NCI-H446 treated with DMSO at 0.1 percent for 48 hours (cell line): ENCODE measurements around the gene TMEM214.

Experiments
- DNase-seq: peaks from one replicate; lab custom pipeline; 2025; lab: John Stamatoyannopoulos, UW

The TMEM214 gene

GRCh38 chr2:27085062-27085672, 52.4 kb downstream of the TMEM214 start:
- no peak for DNase-seq

- DNase-seq, result no peak
Observed at GRCh38 chr2:27085673-27086089, 52.9 kb downstream of the TMEM214 start.

- peak; percentile 76 for DNase-seq
Observed at GRCh38 chr2:27086090-27086723, 53.4 kb downstream of the TMEM214 start.

- no peak for DNase-seq
Observed at GRCh38 chr2:27086724-27087593, 54.2 kb downstream of the TMEM214 start, which contains the start of gene KHK. Gene KHK (plus strand): TSS chr2:27086772. CDS start chr2:27087260, 488 bp downstream.

GRCh38 chr2:27087823-27088410, 55.2 kb downstream of the TMEM214 start:
- no peak for DNase-seq

- DNase-seq, result no peak
Observed at GRCh38 chr2:27088634-27089033, 55.9 kb downstream of the TMEM214 start.

GRCh38 chr2:27089111-27089954, 56.6 kb downstream of the TMEM214 start:
- no peak for DNase-seq
